Ureter (tissue), 1 donor: ENCODE results near the gene GLYATL1. TPM values are rescaled to one million over a fixed set of nuclear protein-coding genes. Genes with fewer than 3 reads are reported as not detected.

Experiments used
- DNase-seq: peaks from one replicate; pipeline ENCODE4 v3.0.0-alpha.2; 2020; ENCODE audit warnings: low spot score
- total RNA-seq: library from RNA; stranded (reverse); gene quantifications from one replicate; pipeline ENCODE4 v1.2.4, GENCODE V29; 2023
- donor health status: DM: yes; HTN: yes; CAD: no.

The GLYATL1 gene
- total RNA-seq, 1 donor from 2014 or later = 2.4 TPM

DNA sequence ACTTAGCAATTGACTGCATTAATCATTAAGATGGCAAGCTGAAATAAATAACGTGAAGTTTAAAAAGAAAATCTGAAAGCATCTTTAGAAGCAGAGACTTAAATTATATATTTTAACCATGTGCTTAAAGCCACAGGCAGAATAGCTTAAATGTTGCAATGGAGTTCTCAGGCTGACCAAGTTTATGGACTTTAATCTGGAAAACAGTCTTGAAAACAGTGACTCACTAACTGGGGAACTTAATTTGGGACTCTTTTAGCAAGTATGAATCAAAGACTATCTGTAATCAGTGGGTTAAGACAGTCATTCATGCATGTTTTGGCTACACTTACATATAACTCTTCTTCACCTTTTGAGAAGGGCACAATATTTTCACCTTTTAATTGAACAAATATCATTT, 12.6 kb upstream of the GLYATL1 start:
- no peak for DNase-seq

GRCh38 chr11:58927393-58928106, 11.7 kb upstream of the GLYATL1 start:
- no peak for DNase-seq

GRCh38 chr11:58928107-58928499, 11.2 kb upstream of the GLYATL1 start:
- no peak for DNase-seq

DNA sequence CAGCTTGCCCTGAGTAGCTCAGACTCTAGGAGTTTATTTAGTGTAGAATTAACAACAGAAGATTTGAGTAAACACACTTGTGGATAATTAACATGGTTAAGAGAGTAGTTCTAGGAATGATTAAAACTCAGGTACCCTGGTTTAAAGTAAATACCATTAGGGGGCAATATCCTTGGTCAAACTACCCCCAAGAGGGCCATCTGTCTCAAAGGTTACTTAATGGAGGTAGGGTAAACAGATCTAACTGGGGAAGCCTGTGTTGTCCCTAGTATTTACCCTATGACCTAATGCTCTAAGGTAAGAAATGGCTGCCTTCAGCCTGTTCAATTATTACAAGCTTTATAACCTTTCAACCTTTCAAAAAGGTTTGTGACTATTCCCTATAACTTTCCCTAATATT, 10.6 kb upstream of the GLYATL1 start:
- DNase-seq = no peak

GRCh38 chr11:58930926-58931325, 8.4 kb upstream of the GLYATL1 start:
- no peak for DNase-seq

DNA sequence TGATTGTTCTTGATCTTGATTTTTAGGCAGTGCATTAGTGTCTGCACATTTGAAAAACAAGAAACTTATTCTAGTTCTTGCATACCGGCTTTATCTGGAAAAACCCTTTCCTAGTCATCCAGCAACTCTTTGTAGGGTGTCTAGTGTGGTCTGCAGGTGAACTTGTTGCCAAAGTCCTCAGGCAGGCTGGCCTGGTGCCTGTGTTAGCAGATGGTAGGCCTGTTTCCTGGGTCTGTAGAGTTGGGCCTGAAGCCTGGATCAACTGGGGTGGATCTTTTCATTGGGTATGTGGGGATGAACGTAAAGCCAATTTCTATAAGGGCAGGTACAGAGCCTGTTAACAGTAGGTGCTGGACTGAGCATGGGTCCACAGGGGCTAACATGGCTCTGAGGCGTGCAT, 5.6 kb upstream of the GLYATL1 start:
- no peak for DNase-seq

- no peak for DNase-seq
Measured at GRCh38 chr11:58934945-58935513, 4.3 kb upstream of the GLYATL1 start.

GRCh38 chr11:58938398-58938797, 890 bp upstream of the GLYATL1 start:
- no peak for DNase-seq

GRCh38 chr11:58940028-58940427, 740 bp downstream of the GLYATL1 start:
- DNase-seq = no peak

GRCh38 chr11:58941838-58942237, 2.5 kb downstream of the GLYATL1 start:
- DNase-seq = no peak

GRCh38 chr11:58945663-58946062, 6.4 kb downstream of the GLYATL1 start:
- no peak for DNase-seq

GRCh38 chr11:58949184-58949583, 9.9 kb downstream of the GLYATL1 start:
- no peak for DNase-seq

- DNase-seq = no peak
Measured at GRCh38 chr11:58957922-58958321, 18.6 kb downstream of the GLYATL1 start.

DNA sequence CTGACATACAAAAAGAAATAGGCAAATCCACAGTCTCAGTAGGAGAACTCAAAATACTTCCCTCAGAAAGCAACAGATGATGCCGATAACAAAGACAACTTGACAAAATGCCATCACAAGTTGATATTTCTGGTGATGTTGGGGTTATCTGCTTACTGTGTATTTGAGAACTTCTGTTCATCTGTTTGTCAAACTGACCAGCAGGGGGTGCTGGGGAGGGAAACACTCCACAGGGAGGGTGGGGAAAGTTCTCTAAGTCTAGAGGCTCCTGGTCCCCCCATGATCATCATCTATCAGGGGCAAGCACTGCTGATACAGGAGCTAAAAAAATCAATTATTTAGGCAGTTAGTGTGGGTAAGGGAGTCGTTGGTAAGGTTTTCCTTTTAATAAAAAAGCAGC, 19.2 kb downstream of the GLYATL1 start:
- DNase-seq = no peak

- peak; percentile 46 for DNase-seq
Measured at GRCh38 chr11:58963551-58964104, 24.3 kb downstream of the GLYATL1 start.

DNA sequence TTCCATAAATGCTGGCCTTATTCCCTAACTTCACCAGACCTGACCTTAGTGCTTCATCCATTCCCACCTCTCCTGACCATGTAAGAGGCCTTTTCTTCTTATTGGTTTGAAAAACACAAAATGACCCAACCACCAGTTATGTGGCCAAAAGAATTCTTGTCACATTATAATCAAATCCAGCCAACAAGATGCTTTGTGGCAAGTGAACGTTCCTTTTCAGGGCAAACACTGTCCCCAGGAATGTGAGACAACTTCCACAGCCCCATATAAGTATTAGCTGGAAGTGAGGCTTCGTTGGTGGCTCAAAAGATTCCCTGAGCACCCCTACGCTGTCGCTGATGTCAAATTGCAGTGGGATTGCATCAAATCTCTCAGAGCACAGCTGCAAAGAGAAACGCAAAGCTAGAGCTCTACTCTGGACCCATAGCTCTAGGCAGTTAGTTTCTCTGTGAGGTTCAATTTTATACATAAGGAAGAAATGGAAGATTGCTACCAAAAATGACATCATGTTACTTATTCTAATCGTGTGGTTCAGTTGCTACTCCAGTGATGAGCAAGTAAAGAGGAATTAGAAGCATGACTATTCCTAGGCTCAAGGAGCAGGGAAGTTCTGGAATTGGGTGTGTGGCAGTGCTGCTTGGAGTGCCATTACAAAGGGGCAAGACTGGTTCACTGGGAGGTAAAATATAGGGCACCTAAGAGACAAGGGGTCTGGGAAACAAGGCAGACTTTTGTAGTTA, 26.1 kb downstream of the GLYATL1 start:
- no peak for DNase-seq

- DNase-seq = no peak
Measured at GRCh38 chr11:58968251-58968711, 29.0 kb downstream of the GLYATL1 start.

DNA sequence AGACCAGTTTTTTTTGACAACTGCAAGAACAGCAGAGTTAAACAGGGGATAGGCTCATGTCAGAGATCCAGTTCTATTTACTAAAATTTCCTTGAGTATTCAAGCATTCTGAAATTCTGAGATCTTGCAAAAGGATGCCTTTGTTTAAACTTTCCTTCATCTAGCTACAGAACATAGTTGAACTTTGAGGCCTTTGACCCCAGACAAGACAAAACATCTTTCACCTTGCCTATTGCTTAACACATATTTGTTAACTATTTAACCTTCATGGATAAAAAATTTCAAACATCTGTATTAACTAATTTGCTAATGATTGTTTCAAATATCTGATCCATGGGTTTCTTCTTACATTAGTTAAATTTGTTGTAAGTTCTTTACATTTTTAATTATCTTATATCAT, 38.2 kb downstream of the GLYATL1 start:
- DNase-seq = no peak

- DNase-seq = no peak
Measured at GRCh38 chr11:58979222-58979621, 39.9 kb downstream of the GLYATL1 start.

DNA sequence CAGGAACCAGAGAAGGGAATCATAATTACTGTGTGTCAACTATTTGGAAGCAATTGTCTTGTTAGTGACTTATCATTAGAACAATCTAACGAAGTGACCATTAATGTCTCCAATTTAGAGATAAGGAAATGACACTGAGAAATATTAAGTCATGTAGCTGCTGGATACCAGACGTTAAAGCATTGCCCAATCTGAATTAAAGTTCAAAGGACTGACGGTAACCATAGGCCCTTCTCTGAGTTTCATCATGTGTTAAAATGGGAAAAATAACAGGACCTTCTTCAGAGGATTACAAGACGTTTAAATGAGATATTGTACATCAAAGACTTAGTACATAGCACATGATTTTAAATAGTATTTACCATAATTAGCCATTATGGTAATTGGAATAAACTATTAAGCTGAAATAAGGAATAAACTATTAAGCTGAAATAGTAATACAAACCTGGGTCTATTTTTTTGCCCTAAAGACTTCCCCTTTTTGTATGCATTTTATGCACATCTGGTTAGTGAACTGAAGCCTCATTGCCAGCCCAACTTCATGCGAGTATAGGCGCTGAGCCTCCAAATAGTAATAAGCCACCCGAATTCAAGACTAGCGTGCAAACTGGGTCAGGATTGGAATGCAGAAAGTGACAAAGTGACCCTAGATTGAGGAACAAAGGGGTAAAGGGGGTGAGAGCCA, 41.0 kb downstream of the GLYATL1 start:
- no peak for DNase-seq

DNA sequence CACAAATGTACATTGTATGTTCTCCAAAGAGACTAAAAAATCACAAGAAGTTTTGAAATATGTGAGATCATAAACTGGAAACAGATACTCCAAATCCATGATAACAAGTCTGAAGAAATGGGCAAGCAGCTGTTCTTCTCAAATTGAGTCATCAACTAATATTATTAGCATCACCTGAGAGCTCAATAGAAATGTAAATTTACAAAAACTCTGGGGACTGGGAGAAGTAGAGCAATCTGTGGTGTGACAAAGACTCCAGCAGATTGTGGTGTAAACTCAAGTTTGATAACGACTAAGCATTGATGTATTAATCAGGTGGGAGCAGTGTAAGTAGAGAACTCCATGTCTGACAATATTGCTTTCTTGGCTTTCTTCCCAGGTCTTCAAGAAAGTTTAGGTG, 53.2 kb downstream of the GLYATL1 start:
- no peak for DNase-seq

DNA sequence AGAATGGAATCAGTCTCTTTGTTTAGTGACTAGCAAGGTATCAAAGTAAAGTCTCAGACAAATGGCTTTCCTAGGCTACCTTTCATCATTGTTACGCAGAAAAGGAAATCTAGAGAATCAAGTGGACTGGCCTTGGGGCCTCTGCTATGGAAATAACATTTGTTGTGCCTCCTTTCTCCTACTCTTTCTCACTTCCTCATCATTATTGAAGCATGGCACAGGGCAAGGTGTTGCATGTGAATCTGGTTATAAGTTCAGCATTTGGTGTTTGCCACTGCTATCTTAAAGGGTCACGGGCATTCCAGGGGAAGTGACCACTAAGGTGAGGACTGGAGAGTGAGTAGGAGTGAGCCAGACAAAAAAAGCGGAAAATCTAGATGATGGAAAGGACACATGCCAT, 54.9 kb downstream of the GLYATL1 start:
- DNase-seq = no peak
